ENCODE results near the gene TAF5L. TPM values are rescaled to one million over a fixed set of nuclear protein-coding genes. Genes with fewer than 3 reads are reported as not detected.
"Not testable (repeated sequence)": the region's sequence is repeated elsewhere in the genome, so short reads cannot be mapped to it uniquely, and the experiment has no call there.

TAF5L gene
- total and polyA plus RNA-seq, 10 of the 15 experiments (the other 5 are each of a cell fraction or from before 2014, with no cell fraction given): 1.1 to 26.2 (median 19.1) TPM

DNA sequence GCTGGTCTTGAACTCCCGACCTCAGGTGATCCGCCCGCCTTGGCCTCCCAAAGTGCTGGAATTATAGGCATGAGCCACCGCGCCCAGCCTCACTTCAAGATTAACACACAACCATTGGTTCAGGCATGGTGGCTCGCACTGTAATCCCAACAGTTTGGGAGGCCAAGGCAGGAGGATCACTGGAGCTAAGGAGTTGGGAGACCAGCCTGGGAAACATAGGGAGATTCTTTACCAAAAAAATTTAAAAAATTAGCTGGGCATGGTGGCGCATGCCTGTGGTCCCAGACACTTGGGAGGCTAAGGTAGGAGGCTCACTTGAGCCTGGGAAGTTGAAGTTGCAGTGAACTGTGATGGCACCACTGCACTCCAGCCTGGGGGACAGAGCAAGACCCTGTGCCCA lies 30.0 kb downstream of the TAF5L start:
- H4K20me1 ChIP-seq (ENCODE audit: control insufficient read depth, insufficient read depth); intact Hi-C loops (cut with micrococcal nuclease; ENCODE audit: unreplicated experiment); H3K4me1 ChIP-seq (ENCODE audit: control insufficient read depth, insufficient read depth, low read length); H3K9me3 ChIP-seq (replicated peaks; ENCODE audit: control insufficient read depth, insufficient read depth, low read length); in situ Hi-C loops (cut with MboI); H3K9ac ChIP-seq (ENCODE audit: control insufficient read depth, insufficient read depth, low read length); FAIRE-seq; DNase-seq (ENCODE audit: low read depth, low spot score); H3K4me2 ChIP-seq (ENCODE audit: control insufficient read depth, insufficient read depth); H3K4me3 ChIP-seq; BruUV-seq (replicated peaks); H3K27ac ChIP-seq (ENCODE audit: control insufficient read depth, insufficient read depth); H3K79me2 ChIP-seq (ENCODE audit: control insufficient read depth, insufficient read depth, low read length); H2AFZ ChIP-seq (ENCODE audit: control insufficient read depth, low read depth, low read length); ATAC-seq; POLR2A ChIA-PET; H3K27me3 ChIP-seq (replicated peaks in 1 of 2; ENCODE audit: control insufficient read depth in 2 of 2, insufficient read depth in 2 of 2, low read length in 1 of 2); RAD21 ChIA-PET (ENCODE audit: unreplicated experiment): not testable (repeated sequence)
- ChIA-PET CTCF (interaction anchor here (2.3 kb wide), 1 partner anchor 28 kb away, joined by 6 read pairs; no protein-coding TSS in a partner anchor), SMC1A (ENCODE audit: uncharacterized antibody, unreplicated experiment) (interaction anchor here (0.9 kb wide), 1 partner anchor 28 kb away, joined by 4 read pairs; no protein-coding TSS in a partner anchor)
- over 99% methylated on average over 7 of the region's 7 CpGs for WGBS (ENCODE audit: insufficient coverage, insufficient replicate concordance, low lambda C conversion rate, missing lambda C conversion rate)
- peaks cover 13 to 23% of the 10 kb centered on the region in 2 experiments for H3K36me3 ChIP-seq (ENCODE audit: control insufficient read depth in 2 of 2, insufficient read depth in 2 of 2, low read length in 1 of 2)

DNA sequence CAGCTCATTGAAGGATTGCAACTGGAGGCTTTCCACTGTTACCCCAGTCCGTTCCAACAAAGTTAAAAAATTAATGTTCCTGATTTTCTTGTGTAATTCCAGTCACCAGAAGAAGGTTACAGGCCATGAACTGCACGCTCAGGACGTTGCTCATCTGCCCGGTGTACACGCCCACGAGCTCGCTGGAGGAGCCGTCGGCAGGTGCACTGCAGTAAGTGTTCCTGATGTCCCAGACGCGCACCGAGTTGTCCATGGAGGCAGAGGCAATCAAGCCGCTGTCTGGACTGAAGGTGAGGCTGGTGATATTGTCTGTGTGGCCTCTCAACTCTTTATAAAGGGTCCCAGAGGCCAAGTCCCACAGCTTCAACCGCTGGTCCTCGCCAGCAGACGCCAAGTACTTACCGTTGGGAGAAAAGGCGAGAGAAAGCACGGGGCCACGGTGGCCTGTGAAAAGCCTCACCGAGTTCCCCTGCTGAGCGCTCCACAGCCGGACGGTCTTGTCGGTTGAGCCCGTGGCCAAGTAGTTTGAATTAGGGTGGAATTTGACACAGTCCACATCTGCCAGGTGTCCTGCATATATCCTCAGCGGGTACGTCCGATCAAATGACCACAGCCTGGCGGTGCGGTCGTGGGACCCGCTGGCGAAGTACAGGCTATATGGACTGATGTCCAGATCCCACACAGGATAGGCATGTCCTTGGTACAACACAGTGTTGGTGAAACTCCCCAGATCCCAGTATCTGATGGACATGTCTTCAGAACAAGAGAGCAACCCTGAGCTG lies 31.5 kb downstream of the TAF5L start:
- intact Hi-C loops (cut with micrococcal nuclease; ENCODE audit: unreplicated experiment) (no loop called here), in situ Hi-C loops (cut with MboI) (no loop called here)
- H3K9me3 ChIP-seq (replicated peaks; ENCODE audit: control insufficient read depth, insufficient read depth, low read length): no peaks in the 10 kb centered on the region
- H3K27me3 ChIP-seq (replicated peaks in 1 of 2; ENCODE audit: control insufficient read depth in 2 of 2, insufficient read depth in 2 of 2, low read length in 1 of 2): no peaks in the 10 kb centered on the region
- ChIA-PET SMC1A (ENCODE audit: uncharacterized antibody, unreplicated experiment) (no interaction called here), POLR2A (no interaction called here), CTCF (no interaction called here), RAD21 (ENCODE audit: unreplicated experiment) (no interaction called here)
- no peaks in the 10 kb centered on the region for H3K4me1 ChIP-seq (ENCODE audit: control insufficient read depth, insufficient read depth, low read length)
- BruUV-seq (replicated peaks): no TSS peak
- no peak overlapping the region for H3K4me2 ChIP-seq (ENCODE audit: control insufficient read depth, insufficient read depth)
- H2AFZ ChIP-seq (ENCODE audit: control insufficient read depth, low read depth, low read length): no peak overlapping the region
- H3K27ac ChIP-seq (ENCODE audit: control insufficient read depth, insufficient read depth): no peak overlapping the region
- no peaks in the 10 kb centered on the region; the same call in 1 of the 2 replicates for H3K79me2 ChIP-seq (ENCODE audit: control insufficient read depth, insufficient read depth, low read length)
- no peak overlapping the region for H3K4me3 ChIP-seq
- no peaks in the 10 kb centered on the region for H4K20me1 ChIP-seq (ENCODE audit: control insufficient read depth, insufficient read depth)
- DNase-seq (ENCODE audit: low read depth, low spot score): no peak
- peaks cover 11 to 17% of the 10 kb centered on the region in 2 experiments for H3K36me3 ChIP-seq (ENCODE audit: control insufficient read depth in 2 of 2, insufficient read depth in 2 of 2, low read length in 1 of 2)
- H3K9ac ChIP-seq (ENCODE audit: control insufficient read depth, insufficient read depth, low read length): no peak overlapping the region
- ATAC-seq: no peak
- WGBS (ENCODE audit: insufficient coverage, insufficient replicate concordance, low lambda C conversion rate, missing lambda C conversion rate): 97% methylated on average over 34 of the region's 34 CpGs
- FAIRE-seq: no peak
- TF ChIP-seq RELA (IDR thresholded peaks at IDR 0.05; ENCODE audit: borderline replicate concordance, partially characterized antibody): no peak
- TF ChIP-seq, protein P1, sequence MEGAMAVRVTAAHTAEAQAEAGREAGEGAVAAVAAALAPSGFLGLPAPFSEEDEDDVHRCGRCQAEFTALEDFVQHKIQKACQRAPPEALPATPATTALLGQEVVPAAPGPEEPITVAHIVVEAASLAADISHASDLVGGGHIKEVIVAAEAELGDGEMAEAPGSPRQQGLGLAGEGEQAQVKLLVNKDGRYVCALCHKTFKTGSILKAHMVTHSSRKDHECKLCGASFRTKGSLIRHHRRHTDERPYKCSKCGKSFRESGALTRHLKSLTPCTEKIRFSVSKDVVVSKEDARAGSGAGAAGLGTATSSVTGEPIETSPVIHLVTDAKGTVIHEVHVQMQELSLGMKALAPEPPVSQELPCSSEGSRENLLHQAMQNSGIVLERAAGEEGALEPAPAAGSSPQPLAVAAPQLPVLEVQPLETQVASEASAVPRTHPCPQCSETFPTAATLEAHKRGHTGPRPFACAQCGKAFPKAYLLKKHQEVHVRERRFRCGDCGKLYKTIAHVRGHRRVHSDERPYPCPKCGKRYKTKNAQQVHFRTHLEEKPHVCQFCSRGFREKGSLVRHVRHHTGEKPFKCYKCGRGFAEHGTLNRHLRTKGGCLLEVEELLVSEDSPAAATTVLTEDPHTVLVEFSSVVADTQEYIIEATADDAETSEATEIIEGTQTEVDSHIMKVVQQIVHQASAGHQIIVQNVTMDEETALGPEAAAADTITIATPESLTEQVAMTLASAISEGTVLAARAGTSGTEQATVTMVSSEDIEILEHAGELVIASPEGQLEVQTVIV (IDR thresholded peaks at IDR 0.05; ENCODE audit: borderline replicate concordance, partially characterized antibody): no peak
- TF ChIP-seq, protein P2, sequence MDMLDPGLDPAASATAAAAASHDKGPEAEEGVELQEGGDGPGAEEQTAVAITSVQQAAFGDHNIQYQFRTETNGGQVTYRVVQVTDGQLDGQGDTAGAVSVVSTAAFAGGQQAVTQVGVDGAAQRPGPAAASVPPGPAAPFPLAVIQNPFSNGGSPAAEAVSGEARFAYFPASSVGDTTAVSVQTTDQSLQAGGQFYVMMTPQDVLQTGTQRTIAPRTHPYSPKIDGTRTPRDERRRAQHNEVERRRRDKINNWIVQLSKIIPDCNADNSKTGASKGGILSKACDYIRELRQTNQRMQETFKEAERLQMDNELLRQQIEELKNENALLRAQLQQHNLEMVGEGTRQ (IDR thresholded peaks at IDR 0.05; ENCODE audit: borderline replicate concordance, low read depth, low read length): no peak
- no peak for TF ChIP-seq CHD1 (IDR thresholded peaks at IDR 0.05; ENCODE audit: low read depth, low read length)
- no peak for TF ChIP-seq NFYB (IDR thresholded peaks at IDR 0.05; ENCODE audit: insufficient read depth, low read depth, low read length)
- TF ChIP-seq, protein P3, sequence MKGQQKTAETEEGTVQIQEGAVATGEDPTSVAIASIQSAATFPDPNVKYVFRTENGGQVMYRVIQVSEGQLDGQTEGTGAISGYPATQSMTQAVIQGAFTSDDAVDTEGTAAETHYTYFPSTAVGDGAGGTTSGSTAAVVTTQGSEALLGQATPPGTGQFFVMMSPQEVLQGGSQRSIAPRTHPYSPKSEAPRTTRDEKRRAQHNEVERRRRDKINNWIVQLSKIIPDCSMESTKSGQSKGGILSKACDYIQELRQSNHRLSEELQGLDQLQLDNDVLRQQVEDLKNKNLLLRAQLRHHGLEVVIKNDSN (IDR thresholded peaks at IDR 0.05; ENCODE audit: borderline replicate concordance, extremely low read length, insufficient read depth, low read depth, low read length): no peak
- no peak for TF ChIP-seq ZNF622 (IDR thresholded peaks at IDR 0.05)
- TF ChIP-seq, protein P4, sequence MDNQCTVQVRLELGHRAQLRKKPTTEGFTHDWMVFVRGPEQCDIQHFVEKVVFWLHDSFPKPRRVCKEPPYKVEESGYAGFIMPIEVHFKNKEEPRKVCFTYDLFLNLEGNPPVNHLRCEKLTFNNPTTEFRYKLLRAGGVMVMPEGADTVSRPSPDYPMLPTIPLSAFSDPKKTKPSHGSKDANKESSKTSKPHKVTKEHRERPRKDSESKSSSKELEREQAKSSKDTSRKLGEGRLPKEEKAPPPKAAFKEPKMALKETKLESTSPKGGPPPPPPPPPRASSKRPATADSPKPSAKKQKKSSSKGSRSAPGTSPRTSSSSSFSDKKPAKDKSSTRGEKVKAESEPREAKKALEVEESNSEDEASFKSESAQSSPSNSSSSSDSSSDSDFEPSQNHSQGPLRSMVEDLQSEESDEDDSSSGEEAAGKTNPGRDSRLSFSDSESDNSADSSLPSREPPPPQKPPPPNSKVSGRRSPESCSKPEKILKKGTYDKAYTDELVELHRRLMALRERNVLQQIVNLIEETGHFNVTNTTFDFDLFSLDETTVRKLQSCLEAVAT (IDR thresholded peaks at IDR 0.05): no peak
- TF ChIP-seq GABPA (IDR thresholded peaks at IDR 0.05; ENCODE audit: low read depth): no peak
- TF ChIP-seq TCF12 (IDR thresholded peaks at IDR 0.05; ENCODE audit: low read depth, low read length): no peak

All from GM12878 (cell line).